WTC11 (cell line): ENCODE data around the gene BCAR3.

Source experiments
- CREB1 ChIP-seq: sonication (generic); formaldehyde crosslinking; IDR thresholded peaks from 2 replicates; pipeline ENCODE4 v1.8.0; 2023; ENCODE audit warnings: mild to moderate bottlenecking, missing genetic modification reagents
- CTCF ChIP-seq: fragments of 200-600 bp; IDR thresholded peaks from 2 replicates; pipeline ENCODE4 v1.8.0; 2022; ENCODE audit warnings: antibody characterized with exemption
- ELF4 ChIP-seq: sonication (generic); formaldehyde crosslinking; IDR thresholded peaks from 2 replicates; pipeline ENCODE4 v1.8.1; 2022; ENCODE audit warnings: low read depth, mild to moderate bottlenecking, moderate library complexity, missing genetic modification reagents
- FOXK1 ChIP-seq: sonication (generic); formaldehyde crosslinking; IDR thresholded peaks from 2 replicates; pipeline ENCODE4 v1.8.0; 2022; ENCODE audit warnings: mild to moderate bottlenecking, moderate library complexity, missing genetic modification reagents
- FOXP4 ChIP-seq: sonication (generic); formaldehyde crosslinking; IDR thresholded peaks from 2 replicates; pipeline ENCODE4 v1.8.0; 2022; ENCODE audit warnings: mild to moderate bottlenecking, missing genetic modification reagents
- GTF2I ChIP-seq: fragments of 250-450 bp; sonication (Bioruptor Pico); conservative IDR thresholded peaks from 2 replicates; pipeline ENCODE4 v1.4.0; 2021; ENCODE audit warnings: mild to moderate bottlenecking
- SP1 ChIP-seq: sonication (generic); formaldehyde crosslinking; conservative IDR thresholded peaks from 2 replicates; pipeline ENCODE4 v1.8.1; 2022; ENCODE audit warnings: missing genetic modification reagents
- TEAD4 ChIP-seq: sonication (generic); formaldehyde crosslinking; IDR thresholded peaks from 2 replicates; pipeline ENCODE4 v1.8.0; 2022; ENCODE audit warnings: mild to moderate bottlenecking, missing genetic modification reagents
- ZNF121 ChIP-seq: sonication (generic); formaldehyde crosslinking; IDR thresholded peaks from 2 replicates; pipeline ENCODE4 v1.8.0; 2023; ENCODE audit warnings: missing genetic modification reagents
- ZNF416 ChIP-seq: fragments of 250-450 bp; sonication (Bioruptor Pico); IDR thresholded peaks from 2 replicates; pipeline ENCODE4 v1.9.0; 2021; ENCODE audit warnings: mild to moderate bottlenecking, inconsistent platforms
- TF ChIP-seq, protein P1 (sequence below): sonication (generic); formaldehyde crosslinking; IDR thresholded peaks from 2 replicates; pipeline ENCODE4 v1.8.1; 2023; ENCODE audit warnings: mild to moderate bottlenecking, missing genetic modification reagents, moderate library complexity
- TF ChIP-seq, protein P2 (sequence below): sonication (generic); formaldehyde crosslinking; IDR thresholded peaks from 2 replicates; pipeline ENCODE4 v1.8.0; 2022; ENCODE audit warnings: mild to moderate bottlenecking, missing genetic modification reagents
- TF ChIP-seq, protein P3 (sequence below): sonication (generic); formaldehyde crosslinking; IDR thresholded peaks from 2 replicates; pipeline ENCODE4 v1.8.1; 2022; ENCODE audit warnings: low read depth, mild to moderate bottlenecking, moderate library complexity, missing genetic modification reagents, borderline replicate concordance
- TF ChIP-seq, protein P4 (sequence below): sonication (generic); formaldehyde crosslinking; conservative IDR thresholded peaks from 2 replicates; pipeline ENCODE4 v1.8.1; 2023; ENCODE audit warnings: mild to moderate bottlenecking, low read depth, missing genetic modification reagents, moderate library complexity

- TF ChIP-seq CTCF = no peak
- TF ChIP-seq, protein P1, sequence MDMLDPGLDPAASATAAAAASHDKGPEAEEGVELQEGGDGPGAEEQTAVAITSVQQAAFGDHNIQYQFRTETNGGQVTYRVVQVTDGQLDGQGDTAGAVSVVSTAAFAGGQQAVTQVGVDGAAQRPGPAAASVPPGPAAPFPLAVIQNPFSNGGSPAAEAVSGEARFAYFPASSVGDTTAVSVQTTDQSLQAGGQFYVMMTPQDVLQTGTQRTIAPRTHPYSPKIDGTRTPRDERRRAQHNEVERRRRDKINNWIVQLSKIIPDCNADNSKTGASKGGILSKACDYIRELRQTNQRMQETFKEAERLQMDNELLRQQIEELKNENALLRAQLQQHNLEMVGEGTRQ (CRISPR knock-in tag) = no peak
- no peak for TF ChIP-seq FOXP4
- no peak for TF ChIP-seq ZNF121 (CRISPR knock-in tag)
- TF ChIP-seq, protein P2, sequence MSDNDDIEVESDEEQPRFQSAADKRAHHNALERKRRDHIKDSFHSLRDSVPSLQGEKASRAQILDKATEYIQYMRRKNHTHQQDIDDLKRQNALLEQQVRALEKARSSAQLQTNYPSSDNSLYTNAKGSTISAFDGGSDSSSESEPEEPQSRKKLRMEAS = no peak
- TF ChIP-seq ELF4 (CRISPR knock-in tag) = no peak
- TF ChIP-seq ZNF416 (CRISPR knock-in tag) = no peak
- no peak for TF ChIP-seq SP1 (CRISPR knock-in tag)
- TF ChIP-seq TEAD4 (CRISPR knock-in tag) = no peak
- TF ChIP-seq FOXK1 (CRISPR knock-in tag) = no peak
- TF ChIP-seq, protein P3, sequence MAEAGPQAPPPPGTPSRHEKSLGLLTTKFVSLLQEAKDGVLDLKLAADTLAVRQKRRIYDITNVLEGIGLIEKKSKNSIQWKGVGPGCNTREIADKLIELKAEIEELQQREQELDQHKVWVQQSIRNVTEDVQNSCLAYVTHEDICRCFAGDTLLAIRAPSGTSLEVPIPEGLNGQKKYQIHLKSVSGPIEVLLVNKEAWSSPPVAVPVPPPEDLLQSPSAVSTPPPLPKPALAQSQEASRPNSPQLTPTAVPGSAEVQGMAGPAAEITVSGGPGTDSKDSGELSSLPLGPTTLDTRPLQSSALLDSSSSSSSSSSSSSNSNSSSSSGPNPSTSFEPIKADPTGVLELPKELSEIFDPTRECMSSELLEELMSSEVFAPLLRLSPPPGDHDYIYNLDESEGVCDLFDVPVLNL (CRISPR knock-in tag) = no peak
- no peak for TF ChIP-seq GTF2I
- no peak for TF ChIP-seq CREB1 (CRISPR knock-in tag)
- TF ChIP-seq, protein P4, sequence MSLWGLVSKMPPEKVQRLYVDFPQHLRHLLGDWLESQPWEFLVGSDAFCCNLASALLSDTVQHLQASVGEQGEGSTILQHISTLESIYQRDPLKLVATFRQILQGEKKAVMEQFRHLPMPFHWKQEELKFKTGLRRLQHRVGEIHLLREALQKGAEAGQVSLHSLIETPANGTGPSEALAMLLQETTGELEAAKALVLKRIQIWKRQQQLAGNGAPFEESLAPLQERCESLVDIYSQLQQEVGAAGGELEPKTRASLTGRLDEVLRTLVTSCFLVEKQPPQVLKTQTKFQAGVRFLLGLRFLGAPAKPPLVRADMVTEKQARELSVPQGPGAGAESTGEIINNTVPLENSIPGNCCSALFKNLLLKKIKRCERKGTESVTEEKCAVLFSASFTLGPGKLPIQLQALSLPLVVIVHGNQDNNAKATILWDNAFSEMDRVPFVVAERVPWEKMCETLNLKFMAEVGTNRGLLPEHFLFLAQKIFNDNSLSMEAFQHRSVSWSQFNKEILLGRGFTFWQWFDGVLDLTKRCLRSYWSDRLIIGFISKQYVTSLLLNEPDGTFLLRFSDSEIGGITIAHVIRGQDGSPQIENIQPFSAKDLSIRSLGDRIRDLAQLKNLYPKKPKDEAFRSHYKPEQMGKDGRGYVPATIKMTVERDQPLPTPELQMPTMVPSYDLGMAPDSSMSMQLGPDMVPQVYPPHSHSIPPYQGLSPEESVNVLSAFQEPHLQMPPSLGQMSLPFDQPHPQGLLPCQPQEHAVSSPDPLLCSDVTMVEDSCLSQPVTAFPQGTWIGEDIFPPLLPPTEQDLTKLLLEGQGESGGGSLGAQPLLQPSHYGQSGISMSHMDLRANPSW (CRISPR knock-in tag) = no peak
Measured at GRCh38 chr1:93699049-93699384, 17.4 kb upstream of the BCAR3 start.
